Urothelium cell line (cell line): ENCODE measurements around the gene GPR142.

ENCODE experiments used
- DNase-seq: peaks from one replicate; pipeline ENCODE4 v3.0.0; 2011; ENCODE audit warnings: low spot score, mixed read lengths
- FAIRE-seq: peaks from 2 replicates; lab custom pipeline; 2011; peaks lifted over from hg19 to GRCh38; lab: Jason Lieb, UNC

The GPR142 gene

GRCh38 chr17:74368341-74369081, 1.2 kb downstream of the GPR142 start:
- peak; percentile 86 for DNase-seq
- FAIRE-seq, result peak; percentile 90

- no peak for DNase-seq
- no peak for FAIRE-seq
Measured at GRCh38 chr17:74369221-74369620, 1.9 kb downstream of the GPR142 start.

- no peak for DNase-seq
- no peak for FAIRE-seq
Measured at GRCh38 chr17:74369665-74370490, 2.6 kb downstream of the GPR142 start.

GRCh38 chr17:74371653-74372147, 4.4 kb downstream of the GPR142 start:
- FAIRE-seq, result no peak
- no peak for DNase-seq

GRCh38 chr17:74372426-74372825, 5.1 kb downstream of the GPR142 start:
- FAIRE-seq (no peak), DNase-seq (no peak)

GRCh38 chr17:74373838-74374606, 6.7 kb downstream of the GPR142 start:
- DNase-seq (no peak), FAIRE-seq (peak; percentile 59)

GRCh38 chr17:74374858-74375257, 7.6 kb downstream of the GPR142 start:
- DNase-seq (no peak), FAIRE-seq (no peak)

GRCh38 chr17:74379495-74380085, 12.3 kb downstream of the GPR142 start:
- FAIRE-seq (peak; percentile 83), DNase-seq (peak; percentile 94)

- FAIRE-seq (peak; percentile 78), DNase-seq (no peak)
Measured at GRCh38 chr17:74380086-74380958, 13.0 kb downstream of the GPR142 start.

GRCh38 chr17:74380959-74381808, 13.9 kb downstream of the GPR142 start:
- DNase-seq (no peak), FAIRE-seq (no peak)

GRCh38 chr17:74383141-74383540, 15.8 kb downstream of the GPR142 start:
- no peak for FAIRE-seq

GRCh38 chr17:74385201-74385600, 17.9 kb downstream of the GPR142 start:
- no peak for FAIRE-seq

More at GRCh38 chr17:74383141-74383540, 15.8 kb downstream of the GPR142 start:
- no peak for DNase-seq

GRCh38 chr17:74386386-74386785, 19.1 kb downstream of the GPR142 start:
- FAIRE-seq (peak; percentile 27), DNase-seq (no peak)

More at GRCh38 chr17:74385201-74385600, 17.9 kb downstream of the GPR142 start:
- no peak for DNase-seq

GRCh38 chr17:74387365-74388218, 20.3 kb downstream of the GPR142 start:
- no peak for FAIRE-seq
- DNase-seq, result no peak

- DNase-seq, result no peak
- FAIRE-seq, result no peak
Measured at GRCh38 chr17:74389084-74389753, 21.9 kb downstream of the GPR142 start.

- no peak for FAIRE-seq
Measured at GRCh38 chr17:74389937-74390679, 22.8 kb downstream of the GPR142 start.

More at GRCh38 chr17:74389937-74390679, 22.8 kb downstream of the GPR142 start:
- no peak for DNase-seq
